Measurements from ENCODE around the gene DENND1B.

DENND1B gene

GRCh38 chr1:197775282-197776262 lies at the start of gene DENND1B:
Gene DENND1B, minus strand, starts transcription at chr1:197775480. Its CDS starts 325 bp downstream, at chr1:197775155.
- Histone ChIP-seq H3K27ac (peak within 1 kb of the TSS; percentile 75 to 86 (median 79)), H3K4me3 (peak within 1 kb of the TSS; percentile 64 to 85 (median 79))
- TF ChIP-seq Cebpa-rat (IDR thresholded peaks at IDR 0.05): peak in 2 of 11 experiments; percentile 36 to 48; a peak in 2 of 22 replicates

GRCh38 chr1:197814306-197814705 lies 39.0 kb upstream of the DENND1B start:
- H4K20me1 ChIP-seq: no peaks in the 10 kb centered on the region
- H3K9me3 ChIP-seq (replicated peaks in 1 of 11): peaks cover 0 to 7% (median 0%) of the 10 kb centered on the region in 11 experiments; a peak in 2 of 22 replicates
- H3K36me3 ChIP-seq: no peaks in the 10 kb centered on the region
- no peak overlapping the region for H3K4me3 ChIP-seq
- TF ChIP-seq Cebpa-rat (IDR thresholded peaks at IDR 0.05): no peak
- H3K4me2 ChIP-seq: no peak overlapping the region
- H3K9ac ChIP-seq: no peak overlapping the region
- H3K27ac ChIP-seq: no peak overlapping the region
- H3K27me3 ChIP-seq: no peaks in the 10 kb centered on the region
- no peaks in the 10 kb centered on the region for H3K4me1 ChIP-seq

More at GRCh38 chr1:197775282-197776262, at the start of gene DENND1B:
- H3K36me3 ChIP-seq: no peaks in the 10 kb centered on the region
- H3K9ac ChIP-seq: peak within 1 kb of the TSS; percentile 79 to 92 (median 85)
- peak within 1 kb of the TSS; percentile 83 to 96 (median 94) for H3K4me2 ChIP-seq
- H3K4me1 ChIP-seq: peaks cover 29 to 55% (median 46%) of the 10 kb centered on the region in 10 experiments
- H3K27me3 ChIP-seq: peaks cover 14 to 50% (median 42%) of the 10 kb centered on the region in 11 experiments
- peaks cover 0 to 7% (median 0%) of the 10 kb centered on the region in 11 experiments; a peak in 1 of 22 replicates for H4K20me1 ChIP-seq
- H3K9me3 ChIP-seq (replicated peaks in 1 of 11): peaks cover 0 to 6% (median 0%) of the 10 kb centered on the region in 11 experiments; a peak in 3 of 22 replicates

GRCh38 chr1:197813741-197814140 lies 38.5 kb upstream of the DENND1B start:
- no peak overlapping the region for H3K9ac ChIP-seq
- H3K4me1 ChIP-seq: no peaks in the 10 kb centered on the region
- H3K27ac ChIP-seq: no peak overlapping the region
- no peak for TF ChIP-seq Cebpa-rat (IDR thresholded peaks at IDR 0.05)
- H3K4me2 ChIP-seq: no peak overlapping the region
- H4K20me1 ChIP-seq: no peaks in the 10 kb centered on the region
- H3K9me3 ChIP-seq (replicated peaks in 1 of 11): peaks cover 0 to 7% (median 0%) of the 10 kb centered on the region in 11 experiments; a peak in 2 of 22 replicates
- H3K27me3 ChIP-seq: no peaks in the 10 kb centered on the region
- H3K36me3 ChIP-seq: no peaks in the 10 kb centered on the region
- no peak overlapping the region for H3K4me3 ChIP-seq

- Histone ChIP-seq H3K9ac (no peak overlapping the region), H3K36me3 (no peaks in the 10 kb centered on the region), H3K27ac (no peak overlapping the region), H3K27me3 (no peaks in the 10 kb centered on the region), H3K4me3 (no peak overlapping the region), H3K4me2 (no peak overlapping the region), H3K4me1 (no peaks in the 10 kb centered on the region), H3K9me3 (replicated peaks in 1 of 11) (peaks cover 0 to 7% (median 0%) of the 10 kb centered on the region in 11 experiments; a peak in 2 of 22 replicates), H4K20me1 (no peaks in the 10 kb centered on the region)
- no peak for TF ChIP-seq Cebpa-rat (IDR thresholded peaks at IDR 0.05)
Observed at GRCh38 chr1:197811769-197812168, 36.5 kb upstream of the DENND1B start.

- Histone ChIP-seq H3K9ac (no peak overlapping the region), H3K4me1 (no peaks in the 10 kb centered on the region), H3K27me3 (no peaks in the 10 kb centered on the region), H4K20me1 (no peaks in the 10 kb centered on the region), H3K27ac (no peak overlapping the region), H3K36me3 (no peaks in the 10 kb centered on the region), H3K9me3 (replicated peaks in 1 of 11) (peaks cover 0 to 7% (median 0%) of the 10 kb centered on the region in 11 experiments; a peak in 2 of 22 replicates), H3K4me2 (no peak overlapping the region), H3K4me3 (no peak overlapping the region)
- TF ChIP-seq Cebpa-rat (IDR thresholded peaks at IDR 0.05): no peak
Observed at GRCh38 chr1:197810812-197811211, 35.5 kb upstream of the DENND1B start.

GRCh38 chr1:197808880-197809279 lies 33.6 kb upstream of the DENND1B start:
- H4K20me1 ChIP-seq: no peaks in the 10 kb centered on the region
- no peak overlapping the region for H3K4me2 ChIP-seq
- no peak overlapping the region for H3K9ac ChIP-seq
- no peaks in the 10 kb centered on the region for H3K27me3 ChIP-seq
- no peaks in the 10 kb centered on the region for H3K36me3 ChIP-seq
- no peak overlapping the region for H3K4me3 ChIP-seq
- peaks cover 0 to 7% (median 0%) of the 10 kb centered on the region in 11 experiments; a peak in 2 of 22 replicates for H3K9me3 ChIP-seq (replicated peaks in 1 of 11)
- no peak for TF ChIP-seq Cebpa-rat (IDR thresholded peaks at IDR 0.05)
- no peaks in the 10 kb centered on the region for H3K4me1 ChIP-seq
- no peak overlapping the region for H3K27ac ChIP-seq

- Histone ChIP-seq H3K9ac (no peak overlapping the region), H3K4me3 (no peak overlapping the region)
- no peak for TF ChIP-seq Cebpa-rat (IDR thresholded peaks at IDR 0.05)
Observed at GRCh38 chr1:197807739-197808453, 32.6 kb upstream of the DENND1B start.

GRCh38 chr1:197807216-197807615 lies 31.9 kb upstream of the DENND1B start:
- no peak for TF ChIP-seq Cebpa-rat (IDR thresholded peaks at IDR 0.05)
- Histone ChIP-seq H3K9me3 (replicated peaks in 1 of 11) (peaks cover under 1 to 3% (median 2%) of the 10 kb centered on the region in 11 experiments; a peak in 20 of 22 replicates), H3K36me3 (no peaks in the 10 kb centered on the region), H3K4me1 (no peaks in the 10 kb centered on the region), H4K20me1 (no peaks in the 10 kb centered on the region), H3K4me2 (no peak overlapping the region), H3K27me3 (no peaks in the 10 kb centered on the region), H3K27ac (no peak overlapping the region), H3K4me3 (no peak overlapping the region), H3K9ac (no peak overlapping the region)

More at GRCh38 chr1:197807739-197808453, 32.6 kb upstream of the DENND1B start:
- Histone ChIP-seq H3K9me3 (replicated peaks in 1 of 11) (peaks cover 0 to 4% (median 0%) of the 10 kb centered on the region in 11 experiments; a peak in 2 of 22 replicates), H3K4me2 (no peak overlapping the region), H3K27me3 (no peaks in the 10 kb centered on the region), H3K27ac (no peak overlapping the region), H4K20me1 (no peaks in the 10 kb centered on the region), H3K36me3 (no peaks in the 10 kb centered on the region), H3K4me1 (no peaks in the 10 kb centered on the region)

- no peaks in the 10 kb centered on the region for H4K20me1 ChIP-seq
- no peak overlapping the region for H3K9ac ChIP-seq
- H3K27ac ChIP-seq: no peak overlapping the region
- no peaks in the 10 kb centered on the region for H3K27me3 ChIP-seq
- no peaks in the 10 kb centered on the region for H3K4me1 ChIP-seq
- peaks cover 6 to 8% (median 7%) of the 10 kb centered on the region in 11 experiments for H3K9me3 ChIP-seq (replicated peaks in 1 of 11)
- H3K4me3 ChIP-seq: no peak overlapping the region
- TF ChIP-seq Cebpa-rat (IDR thresholded peaks at IDR 0.05): no peak
- peaks cover 0 to 2% (median 0%) of the 10 kb centered on the region in 11 experiments; a peak in 3 of 22 replicates for H3K36me3 ChIP-seq
- H3K4me2 ChIP-seq: no peak overlapping the region
Observed at GRCh38 chr1:197806718-197807117, 31.4 kb upstream of the DENND1B start.
